ENCODE measurements around the gene ERN1.

ERN1 gene

DNA sequence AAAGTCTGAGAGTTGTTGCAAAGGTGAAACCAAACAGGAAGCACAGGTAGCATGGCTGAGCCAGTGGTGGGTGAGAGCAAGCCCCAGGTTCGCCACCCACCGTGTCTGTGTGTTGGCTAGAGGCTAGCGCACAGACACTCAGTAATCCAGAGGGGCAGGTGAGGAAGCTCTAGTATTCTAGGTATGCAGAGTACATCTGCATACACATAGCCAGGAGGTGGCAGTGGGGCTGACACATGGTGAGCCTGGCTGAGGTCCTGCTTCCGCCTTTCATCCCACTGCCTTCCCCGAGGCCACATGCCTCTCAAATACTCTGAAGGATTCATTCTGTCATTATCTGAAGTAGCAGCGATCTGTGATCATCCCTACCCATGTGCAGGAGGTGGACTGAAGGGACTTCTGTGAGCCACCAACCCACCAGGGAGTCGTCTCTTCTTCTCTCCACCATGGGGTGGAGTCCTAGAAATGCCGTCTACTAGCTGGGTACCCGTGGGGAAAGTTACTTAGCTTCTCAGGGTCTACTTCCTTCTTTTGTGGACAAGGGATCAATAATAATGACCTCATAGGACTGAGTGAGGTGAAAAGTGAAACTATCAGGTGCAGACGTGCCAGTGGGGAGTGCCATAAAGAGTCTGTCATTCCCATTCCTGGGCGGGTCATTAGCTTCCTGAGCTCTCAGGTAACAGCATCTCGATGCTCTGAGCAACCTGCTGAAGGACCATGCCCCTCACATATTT lies 73.5 kb downstream of the ERN1 start:
- H3K36me3 ChIP-seq (ENCODE audit: control insufficient read depth in 2 of 2, insufficient read depth in 2 of 2, low read length in 2 of 2) = peaks cover 25 to 46% of the 10 kb centered on the region in 2 donors
- no peaks in the 10 kb centered on the region for H3K4me1 ChIP-seq (ENCODE audit: control insufficient read depth, insufficient read depth, low read length)
- no peak overlapping the region for H3K27ac ChIP-seq (ENCODE audit: low read length)
- no peaks in the 10 kb centered on the region for H3K27me3 ChIP-seq (ENCODE audit: control insufficient read depth in 1 of 2, insufficient read depth in 2 of 2, low read length in 2 of 2)
- H3K9ac ChIP-seq (ENCODE audit: low read length in 2 of 2) = no peak overlapping the region
- H3K4me3 ChIP-seq (ENCODE audit: low read length in 2 of 2) = no peak overlapping the region
- no peaks in the 10 kb centered on the region for H3K9me3 ChIP-seq (ENCODE audit: control insufficient read depth in 2 of 2, low read length in 2 of 2)

DNA sequence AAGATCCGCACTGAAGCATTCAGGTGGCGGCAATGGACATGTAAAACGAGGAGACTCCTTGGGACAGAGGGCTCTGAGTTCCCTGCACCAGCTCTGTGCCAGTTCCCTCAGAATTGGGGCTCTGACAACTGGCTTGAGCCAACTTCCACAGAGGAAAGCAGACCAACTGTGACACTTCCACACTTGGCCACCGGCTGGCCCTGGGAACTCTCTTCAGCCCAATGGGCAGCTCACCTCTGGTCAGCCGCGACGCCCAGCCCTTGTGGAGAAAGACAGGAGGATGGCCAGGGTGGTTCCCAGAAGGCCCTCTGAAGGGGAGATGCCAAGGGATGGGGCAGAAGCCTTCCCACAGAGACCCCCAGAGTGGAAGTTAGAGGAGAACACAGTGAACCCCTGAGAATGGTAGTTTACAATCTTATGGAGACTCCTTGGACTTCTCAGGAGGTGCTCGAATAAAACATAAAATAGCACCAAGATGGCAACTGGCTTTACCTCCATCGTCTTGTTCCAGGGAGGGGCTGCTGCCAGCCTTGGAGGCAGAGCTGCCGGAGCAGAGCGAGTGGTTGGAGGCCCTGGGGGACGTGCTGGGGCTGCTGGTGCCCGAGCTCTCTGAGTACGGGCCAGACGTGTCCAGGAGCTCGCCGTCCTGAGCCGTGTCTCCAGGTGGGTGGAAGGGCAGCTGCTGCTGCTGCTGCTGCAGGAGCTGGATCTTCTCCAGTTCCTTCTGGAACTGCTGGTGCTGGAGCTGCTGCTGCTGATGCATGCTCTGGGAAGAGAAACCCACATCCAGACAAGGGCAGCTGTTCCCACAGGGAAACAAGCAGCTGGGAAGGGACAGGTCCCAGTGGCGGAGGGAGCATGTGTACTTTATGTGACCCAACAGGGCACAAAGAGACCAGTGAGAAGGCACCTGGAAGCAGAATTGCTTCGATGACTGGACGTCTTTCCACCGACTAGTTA lies 74.5 kb downstream of the ERN1 start:
- H3K36me3 ChIP-seq (ENCODE audit: control insufficient read depth in 2 of 2, insufficient read depth in 2 of 2, low read length in 2 of 2) = peaks cover 24 to 49% of the 10 kb centered on the region in 2 donors
- no peak overlapping the region for H3K4me3 ChIP-seq (ENCODE audit: low read length in 2 of 2)
- no peaks in the 10 kb centered on the region for H3K9me3 ChIP-seq (ENCODE audit: control insufficient read depth in 2 of 2, low read length in 2 of 2)
- H3K4me1 ChIP-seq (ENCODE audit: control insufficient read depth, insufficient read depth, low read length) = no peaks in the 10 kb centered on the region
- no peak overlapping the region for H3K9ac ChIP-seq (ENCODE audit: low read length in 2 of 2)
- H3K27me3 ChIP-seq (ENCODE audit: control insufficient read depth in 1 of 2, insufficient read depth in 2 of 2, low read length in 2 of 2) = no peaks in the 10 kb centered on the region
- H3K27ac ChIP-seq (ENCODE audit: low read length) = no peak overlapping the region

DNA sequence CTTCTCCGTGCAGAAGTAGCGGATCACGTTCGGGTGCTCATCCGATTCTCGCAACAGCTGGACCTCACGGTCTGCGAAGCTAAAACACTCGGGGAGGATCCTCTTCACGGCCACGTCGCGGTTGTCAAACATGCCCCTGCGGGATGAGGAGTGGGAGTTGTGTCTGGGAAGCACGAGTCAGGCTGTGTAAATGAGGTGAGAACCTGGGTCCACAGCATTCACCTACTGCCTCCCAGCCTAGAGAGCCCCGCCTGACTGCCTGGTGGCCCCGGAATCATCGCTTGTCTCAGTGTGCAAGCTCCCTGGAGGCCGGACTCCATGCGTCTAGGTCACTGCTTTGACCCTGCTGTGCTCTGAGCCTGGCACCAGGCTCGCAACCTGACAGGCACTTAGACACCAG lies 75.6 kb downstream of the ERN1 start:
- H3K4me3 ChIP-seq (ENCODE audit: low read length in 2 of 2) = no peak overlapping the region
- H3K27ac ChIP-seq (ENCODE audit: low read length) = no peak overlapping the region
- no peaks in the 10 kb centered on the region for H3K4me1 ChIP-seq (ENCODE audit: control insufficient read depth, insufficient read depth, low read length)
- peaks cover 33 to 53% of the 10 kb centered on the region in 2 donors for H3K36me3 ChIP-seq (ENCODE audit: control insufficient read depth in 2 of 2, insufficient read depth in 2 of 2, low read length in 2 of 2)
- no peak overlapping the region for H3K9ac ChIP-seq (ENCODE audit: low read length in 2 of 2)
- no peaks in the 10 kb centered on the region for H3K9me3 ChIP-seq (ENCODE audit: control insufficient read depth in 2 of 2, low read length in 2 of 2)
- no peaks in the 10 kb centered on the region for H3K27me3 ChIP-seq (ENCODE audit: control insufficient read depth in 1 of 2, insufficient read depth in 2 of 2, low read length in 2 of 2)

DNA sequence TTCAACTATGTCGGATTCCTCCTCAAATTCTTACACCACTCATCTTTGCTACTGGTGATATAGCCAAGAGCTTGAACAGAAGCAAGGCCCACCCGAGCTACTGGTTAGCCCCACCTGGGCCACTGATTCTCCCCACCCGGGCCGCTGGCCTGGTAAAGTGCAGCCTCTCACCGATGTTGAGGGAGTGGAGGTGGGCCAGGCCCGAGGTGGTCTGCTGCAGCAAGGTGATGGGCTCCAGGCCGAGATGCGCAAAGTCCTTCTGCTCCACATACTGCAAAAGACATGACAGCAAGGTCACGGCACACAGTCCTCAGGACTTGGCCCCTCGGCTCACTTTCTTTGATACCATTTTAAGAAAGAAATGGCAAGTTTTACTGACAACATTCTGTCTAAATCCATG lies 76.8 kb downstream of the ERN1 start:
- Histone ChIP-seq H3K27me3 (ENCODE audit: control insufficient read depth in 1 of 2, insufficient read depth in 2 of 2, low read length in 2 of 2) (no peaks in the 10 kb centered on the region), H3K9me3 (ENCODE audit: control insufficient read depth in 2 of 2, low read length in 2 of 2) (no peaks in the 10 kb centered on the region), H3K27ac (ENCODE audit: low read length) (no peak overlapping the region), H3K4me1 (ENCODE audit: control insufficient read depth, insufficient read depth, low read length) (no peaks in the 10 kb centered on the region), H3K36me3 (ENCODE audit: control insufficient read depth in 2 of 2, insufficient read depth in 2 of 2, low read length in 2 of 2) (peaks cover 37 to 59% of the 10 kb centered on the region in 2 donors), H3K9ac (ENCODE audit: low read length in 2 of 2) (no peak overlapping the region), H3K4me3 (ENCODE audit: low read length in 2 of 2) (no peak overlapping the region)

DNA sequence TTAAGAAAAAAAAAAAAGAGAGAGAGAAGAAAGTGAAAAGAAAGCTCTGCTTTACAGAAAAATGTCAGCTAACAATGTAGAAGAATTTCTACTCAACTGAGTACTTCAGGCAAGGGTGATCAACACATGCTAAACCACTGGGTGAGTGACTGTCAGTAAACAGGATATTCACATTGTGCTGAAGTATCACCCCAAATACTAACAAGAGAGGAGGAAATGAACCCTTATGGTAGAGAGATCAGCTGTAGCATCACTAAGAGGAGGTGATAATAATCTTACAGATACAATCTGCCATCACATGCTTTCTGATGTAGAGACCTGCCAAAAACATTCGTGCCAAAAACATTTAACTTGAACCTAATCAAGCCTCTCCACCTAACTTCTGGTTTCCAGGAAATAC lies 78.8 kb downstream of the ERN1 start:
- Histone ChIP-seq H3K36me3 (ENCODE audit: control insufficient read depth in 2 of 2, insufficient read depth in 2 of 2, low read length in 2 of 2) (peaks cover 41 to 60% of the 10 kb centered on the region in 2 donors), H3K27me3 (ENCODE audit: control insufficient read depth in 1 of 2, insufficient read depth in 2 of 2, low read length in 2 of 2) (no peaks in the 10 kb centered on the region), H3K4me1 (ENCODE audit: control insufficient read depth, insufficient read depth, low read length) (no peaks in the 10 kb centered on the region), H3K4me3 (ENCODE audit: low read length in 2 of 2) (no peak overlapping the region), H3K9me3 (ENCODE audit: control insufficient read depth in 2 of 2, low read length in 2 of 2) (no peaks in the 10 kb centered on the region), H3K27ac (ENCODE audit: low read length) (no peak overlapping the region), H3K9ac (ENCODE audit: low read length in 2 of 2) (no peak overlapping the region)

DNA sequence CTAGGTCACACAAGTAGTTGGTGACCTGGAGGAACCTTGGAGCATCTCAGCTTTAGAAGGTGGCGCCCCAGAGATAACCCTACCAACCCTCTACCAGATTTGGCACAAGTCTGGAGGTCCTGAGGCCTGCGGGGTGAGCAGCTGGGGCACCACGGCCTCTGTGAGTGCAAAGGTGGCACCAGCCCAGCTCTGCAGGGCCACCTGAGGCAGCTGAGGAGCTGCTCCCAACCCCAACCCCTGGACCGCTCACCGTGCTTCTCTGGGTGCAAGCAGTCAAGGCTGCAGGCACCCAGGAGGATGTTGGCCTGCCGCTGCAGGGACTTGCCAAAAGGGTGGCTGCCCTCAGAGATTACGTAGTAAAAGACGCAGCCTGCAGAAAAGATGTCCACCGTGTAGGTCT lies 81.1 kb downstream of the ERN1 start:
- no peaks in the 10 kb centered on the region for H3K9me3 ChIP-seq (ENCODE audit: control insufficient read depth in 2 of 2, low read length in 2 of 2)
- H3K27ac ChIP-seq (ENCODE audit: low read length) = no peak overlapping the region
- H3K4me1 ChIP-seq (ENCODE audit: control insufficient read depth, insufficient read depth, low read length) = no peaks in the 10 kb centered on the region
- no peak overlapping the region for H3K9ac ChIP-seq (ENCODE audit: low read length in 2 of 2)
- no peak overlapping the region for H3K4me3 ChIP-seq (ENCODE audit: low read length in 2 of 2)
- H3K36me3 ChIP-seq (ENCODE audit: control insufficient read depth in 2 of 2, insufficient read depth in 2 of 2, low read length in 2 of 2) = peaks cover 56 to 62% of the 10 kb centered on the region in 2 donors
- H3K27me3 ChIP-seq (ENCODE audit: control insufficient read depth in 1 of 2, insufficient read depth in 2 of 2, low read length in 2 of 2) = no peaks in the 10 kb centered on the region

DNA sequence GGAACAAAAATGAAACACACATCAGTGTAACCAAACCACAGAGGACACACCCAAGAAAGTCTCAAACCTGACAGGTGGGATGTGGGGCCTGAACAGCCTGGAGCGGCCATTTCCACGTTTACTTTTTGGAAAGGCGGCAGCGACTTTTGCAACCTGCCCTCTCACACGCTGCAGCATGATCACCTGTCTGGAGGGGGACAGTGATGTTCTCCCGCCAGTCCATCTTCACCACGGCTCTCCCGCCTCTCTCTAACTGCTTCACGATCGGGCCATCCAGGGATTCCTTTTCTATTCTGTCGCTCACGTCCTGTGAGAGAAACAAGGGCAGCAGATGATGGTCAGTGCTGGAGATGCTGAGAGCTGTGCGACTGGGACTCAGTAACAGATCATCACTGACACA lies 84.8 kb downstream of the ERN1 start:
- Histone ChIP-seq H3K27ac (ENCODE audit: low read length) (no peak overlapping the region), H3K27me3 (ENCODE audit: control insufficient read depth in 1 of 2, insufficient read depth in 2 of 2, low read length in 2 of 2) (no peaks in the 10 kb centered on the region), H3K4me3 (ENCODE audit: low read length in 2 of 2) (no peak overlapping the region), H3K36me3 (ENCODE audit: control insufficient read depth in 2 of 2, insufficient read depth in 2 of 2, low read length in 2 of 2) (peaks cover 47 to 54% of the 10 kb centered on the region in 2 donors), H3K9me3 (ENCODE audit: control insufficient read depth in 2 of 2, low read length in 2 of 2) (no peaks in the 10 kb centered on the region), H3K9ac (ENCODE audit: low read length in 2 of 2) (no peak overlapping the region), H3K4me1 (ENCODE audit: control insufficient read depth, insufficient read depth, low read length) (no peaks in the 10 kb centered on the region)

DNA sequence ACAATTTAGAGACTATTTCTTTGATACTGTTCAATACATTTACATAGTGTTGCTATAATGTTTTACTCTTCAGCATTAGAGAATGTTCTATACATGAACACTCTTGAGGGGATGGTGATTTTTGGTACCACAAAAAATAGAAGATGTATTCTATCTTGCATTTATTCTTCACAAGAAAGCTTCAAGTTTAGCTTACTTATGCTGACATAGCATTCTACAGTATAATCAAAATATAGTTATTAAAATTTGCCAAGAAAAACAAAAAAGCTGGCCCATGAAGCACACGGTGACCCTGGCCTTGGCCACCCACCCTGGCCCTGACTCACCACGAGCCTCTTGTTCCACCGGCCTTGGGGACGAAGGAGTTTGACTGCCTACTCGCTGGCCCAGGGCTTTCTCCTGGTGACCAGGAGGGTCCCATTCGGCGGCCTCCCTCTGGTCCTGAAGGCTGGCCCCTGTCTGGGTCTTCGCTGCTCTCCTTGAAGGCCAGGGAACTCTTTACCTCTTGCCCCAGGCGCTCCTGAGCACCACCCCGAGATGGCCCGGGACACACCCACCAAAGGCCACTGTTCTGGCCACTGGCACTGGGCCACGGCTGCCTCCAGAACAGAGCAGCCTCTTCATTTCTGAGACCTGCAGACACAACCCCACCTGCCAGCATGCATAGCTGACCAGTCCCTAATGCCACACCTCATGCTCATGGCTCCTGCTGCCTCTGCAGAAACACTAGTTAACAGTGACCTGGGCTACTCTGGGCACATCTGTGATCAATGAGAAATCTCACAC lies 87.1 kb downstream of the ERN1 start:
- no peak overlapping the region for H3K27ac ChIP-seq (ENCODE audit: low read length)
- no peaks in the 10 kb centered on the region for H3K4me1 ChIP-seq (ENCODE audit: control insufficient read depth, insufficient read depth, low read length)
- H3K27me3 ChIP-seq (ENCODE audit: control insufficient read depth in 1 of 2, insufficient read depth in 2 of 2, low read length in 2 of 2) = no peaks in the 10 kb centered on the region
- peaks cover 34 to 44% of the 10 kb centered on the region in 2 donors for H3K36me3 ChIP-seq (ENCODE audit: control insufficient read depth in 2 of 2, insufficient read depth in 2 of 2, low read length in 2 of 2)
- no peaks in the 10 kb centered on the region for H3K9me3 ChIP-seq (ENCODE audit: control insufficient read depth in 2 of 2, low read length in 2 of 2)
- no peak overlapping the region for H3K4me3 ChIP-seq (ENCODE audit: low read length in 2 of 2)
- no peak overlapping the region for H3K9ac ChIP-seq (ENCODE audit: low read length in 2 of 2)

DNA sequence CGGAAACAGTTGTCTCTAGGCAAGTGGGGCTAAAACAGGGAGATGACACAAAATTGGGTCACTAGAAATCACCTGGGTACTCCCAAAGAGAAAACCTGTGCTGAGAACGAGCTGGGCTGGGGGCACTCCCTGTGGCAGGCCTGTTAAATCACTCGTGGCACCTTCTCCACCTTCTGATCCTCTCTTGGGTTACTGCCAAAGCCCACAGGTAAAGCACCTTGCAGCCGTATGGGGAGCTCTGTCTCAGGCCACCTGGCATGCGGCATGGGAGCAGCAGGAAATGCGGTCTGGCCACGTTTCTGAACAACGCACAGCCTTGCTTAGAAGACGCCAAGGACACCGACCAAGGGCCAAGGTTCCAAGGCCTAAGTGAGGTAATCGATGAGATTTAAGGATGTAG lies 88.0 kb downstream of the ERN1 start:
- H3K9me3 ChIP-seq (ENCODE audit: control insufficient read depth in 2 of 2, low read length in 2 of 2) = no peaks in the 10 kb centered on the region
- no peaks in the 10 kb centered on the region for H3K4me1 ChIP-seq (ENCODE audit: control insufficient read depth, insufficient read depth, low read length)
- H3K27ac ChIP-seq (ENCODE audit: low read length) = no peak overlapping the region
- H3K27me3 ChIP-seq (ENCODE audit: control insufficient read depth in 1 of 2, insufficient read depth in 2 of 2, low read length in 2 of 2) = no peaks in the 10 kb centered on the region
- H3K9ac ChIP-seq (ENCODE audit: low read length in 2 of 2) = no peak overlapping the region
- peaks cover 34 to 44% of the 10 kb centered on the region in 2 donors for H3K36me3 ChIP-seq (ENCODE audit: control insufficient read depth in 2 of 2, insufficient read depth in 2 of 2, low read length in 2 of 2)
- no peak overlapping the region for H3K4me3 ChIP-seq (ENCODE audit: low read length in 2 of 2)

DNA sequence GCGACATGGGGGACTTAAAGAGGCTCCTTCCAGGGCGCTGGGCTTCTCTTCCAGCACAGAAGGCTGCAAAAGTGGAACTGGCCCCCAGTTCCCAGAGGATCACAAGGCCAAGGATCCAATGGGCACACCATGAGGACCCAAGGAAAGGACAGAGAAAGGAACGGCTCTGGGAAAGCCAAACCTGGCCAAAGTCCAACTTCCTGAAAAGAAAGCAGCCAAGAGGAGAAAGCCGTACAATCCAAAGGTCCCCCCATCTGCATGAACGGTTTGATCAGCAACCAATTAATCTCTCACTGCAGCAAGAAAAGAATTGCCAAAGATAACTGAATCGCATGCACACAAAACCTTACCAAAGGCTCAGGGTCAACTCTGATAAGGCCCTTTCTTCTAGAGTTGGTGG lies 89.7 kb downstream of the ERN1 start:
- Histone ChIP-seq H3K36me3 (ENCODE audit: control insufficient read depth in 2 of 2, insufficient read depth in 2 of 2, low read length in 2 of 2) (peaks cover 18 to 29% of the 10 kb centered on the region in 2 donors), H3K27ac (ENCODE audit: low read length) (no peak overlapping the region), H3K9me3 (ENCODE audit: control insufficient read depth in 2 of 2, low read length in 2 of 2) (no peaks in the 10 kb centered on the region), H3K4me3 (ENCODE audit: low read length in 2 of 2) (no peak overlapping the region), H3K9ac (ENCODE audit: low read length in 2 of 2) (no peak overlapping the region), H3K4me1 (ENCODE audit: control insufficient read depth, insufficient read depth, low read length) (no peaks in the 10 kb centered on the region), H3K27me3 (ENCODE audit: control insufficient read depth in 1 of 2, insufficient read depth in 2 of 2, low read length in 2 of 2) (no peaks in the 10 kb centered on the region)

Measured in stomach smooth muscle (tissue), 2 donors.